Endothelial cell of umbilical vein (primary cell): ENCODE data around the gene EPS8L1.
"Not testable (repeated sequence)": the region's sequence is repeated elsewhere in the genome, so short reads cannot be mapped to it uniquely, and the experiment has no call there.

Experiments
- CTCF ChIP-seq, 2 donors: IDR thresholded peaks; 1 replicate in 1 of 2; 2 replicates in 1 of 2; pipeline ENCODE4 v1.5.1; 2011; ENCODE audit warnings: low read length in 2 of 2, mild to moderate bottlenecking in 2 of 2, moderate library complexity in 2 of 2, control low read depth in 1 of 2, inconsistent platforms in 1 of 2, low read depth in 1 of 2; ENCODE audit not compliant: insufficient read depth in 1 of 2; ENCODE audit errors: extremely low read depth in 1 of 2
- MAX ChIP-seq: IDR thresholded peaks from 2 replicates; pipeline ENCODE4 v1.6.1; 2011; ENCODE audit not compliant: insufficient read depth, insufficient read length
- POLR2A ChIP-seq: IDR thresholded peaks from 2 replicates; pipeline ENCODE4 v1.6.1; 2012; ENCODE audit warnings: low read depth, mild to moderate bottlenecking, control low read depth, low read length
- POLR2AphosphoS5 ChIP-seq: IDR thresholded peaks from 2 replicates; pipeline ENCODE4 v1.6.1; 2012; ENCODE audit warnings: low read depth, mild to moderate bottlenecking, control low read depth, low read length, moderate library complexity; ENCODE audit not compliant: insufficient read depth

- not testable (repeated sequence) for TF ChIP-seq POLR2A; CTCF (IDR thresholded peaks at IDR 0.05; ENCODE audit: extremely low read depth in 1 of 2, insufficient read depth in 1 of 2, low read depth in 1 of 2, low read length in 2 of 2); POLR2AphosphoS5; MAX
Measured at GRCh38 chr19:55065516-55065915, 10.2 kb upstream of the EPS8L1 start.
